Measurements from ENCODE around the gene NXT1.

Gene NXT1

DNA sequence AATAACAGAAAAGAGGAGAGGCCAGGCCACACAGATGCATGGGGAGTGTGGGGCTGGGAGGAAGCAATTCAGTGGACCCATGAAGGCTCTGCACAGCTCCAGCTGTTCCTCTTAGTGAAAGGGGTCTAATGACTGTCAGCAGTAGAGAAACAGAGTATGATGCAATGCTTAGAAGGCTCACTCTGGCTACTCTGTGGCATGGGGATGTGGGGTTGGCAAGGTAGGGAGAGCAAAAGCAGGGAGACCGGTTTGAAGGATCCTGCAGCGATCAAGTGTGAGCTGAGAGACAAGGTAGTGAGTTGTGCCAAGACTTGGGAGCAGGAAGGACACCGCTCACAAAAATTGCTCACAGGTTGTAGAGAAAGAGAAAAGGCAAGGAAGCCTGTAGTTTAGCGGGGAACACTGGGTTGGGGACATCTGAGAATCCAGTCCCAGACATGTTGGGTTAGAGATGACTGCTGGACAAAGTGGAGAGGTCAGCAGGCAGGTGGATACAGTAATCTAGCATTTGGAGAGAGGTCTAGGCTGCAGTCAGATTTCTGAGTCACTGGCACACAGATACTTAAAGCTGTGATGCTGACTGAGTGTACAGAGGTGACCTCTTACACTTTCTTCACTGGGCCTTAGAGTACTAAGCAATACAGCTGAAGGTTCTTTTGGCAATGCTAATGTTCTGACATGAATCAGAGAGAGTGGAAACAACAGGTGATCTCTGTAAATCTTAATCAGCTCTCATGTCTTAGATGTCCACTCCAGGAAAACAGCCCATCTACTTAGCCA, 43.6 kb downstream of the NXT1 start:
- no peak for DNase-seq

DNA sequence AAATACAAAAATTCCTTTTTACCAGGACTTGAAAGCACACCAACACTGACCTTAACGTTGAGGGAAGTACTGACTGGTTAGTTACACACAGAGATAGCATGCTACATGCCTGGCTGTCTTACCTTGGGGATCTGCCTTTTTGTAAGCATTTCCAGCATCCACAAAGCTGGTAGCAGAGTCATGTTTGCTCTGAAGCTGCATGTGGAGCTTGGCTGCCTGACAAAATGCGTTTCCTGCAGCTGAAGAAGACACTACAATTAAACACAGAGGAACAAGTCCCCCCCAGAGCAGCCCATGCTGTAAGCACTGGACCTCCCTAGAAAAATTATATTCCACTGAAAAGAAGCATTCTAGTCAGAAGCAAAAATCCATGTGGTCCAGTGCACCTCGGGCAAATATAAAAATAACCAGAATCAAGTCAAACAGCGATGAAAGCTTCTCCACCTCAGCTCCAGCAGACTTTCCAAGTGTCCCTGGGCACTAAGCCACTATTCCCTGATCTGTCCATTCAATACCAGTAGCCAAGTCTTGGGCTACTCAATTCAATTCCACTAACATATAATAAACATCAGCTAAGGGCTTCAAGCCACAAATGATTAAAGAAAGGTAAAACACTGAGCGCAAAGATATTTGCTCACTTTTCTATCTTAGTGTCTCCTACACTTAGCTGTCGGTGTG, 46.5 kb downstream of the NXT1 start:
- no peak for DNase-seq

DNA sequence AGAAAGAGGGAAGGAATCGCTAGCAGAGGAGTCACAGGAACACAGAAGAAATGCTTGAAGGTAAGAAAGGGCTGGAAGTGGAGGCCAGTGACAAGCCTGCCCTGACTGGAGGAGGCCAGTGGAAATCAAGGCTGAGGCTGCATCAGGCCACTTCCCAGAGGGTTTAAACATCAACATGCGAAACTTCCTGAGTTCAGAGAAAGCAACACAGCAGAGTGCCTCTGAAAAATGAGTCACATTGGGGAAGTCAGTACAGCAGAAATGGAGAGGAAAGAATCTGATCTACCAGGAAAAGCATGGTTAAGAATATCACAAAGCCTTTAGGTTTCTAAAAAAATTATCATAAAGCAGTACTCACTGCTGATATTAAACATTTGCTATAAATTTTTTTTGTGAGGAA, 47.4 kb downstream of the NXT1 start:
- DNase-seq = no peak

DNA sequence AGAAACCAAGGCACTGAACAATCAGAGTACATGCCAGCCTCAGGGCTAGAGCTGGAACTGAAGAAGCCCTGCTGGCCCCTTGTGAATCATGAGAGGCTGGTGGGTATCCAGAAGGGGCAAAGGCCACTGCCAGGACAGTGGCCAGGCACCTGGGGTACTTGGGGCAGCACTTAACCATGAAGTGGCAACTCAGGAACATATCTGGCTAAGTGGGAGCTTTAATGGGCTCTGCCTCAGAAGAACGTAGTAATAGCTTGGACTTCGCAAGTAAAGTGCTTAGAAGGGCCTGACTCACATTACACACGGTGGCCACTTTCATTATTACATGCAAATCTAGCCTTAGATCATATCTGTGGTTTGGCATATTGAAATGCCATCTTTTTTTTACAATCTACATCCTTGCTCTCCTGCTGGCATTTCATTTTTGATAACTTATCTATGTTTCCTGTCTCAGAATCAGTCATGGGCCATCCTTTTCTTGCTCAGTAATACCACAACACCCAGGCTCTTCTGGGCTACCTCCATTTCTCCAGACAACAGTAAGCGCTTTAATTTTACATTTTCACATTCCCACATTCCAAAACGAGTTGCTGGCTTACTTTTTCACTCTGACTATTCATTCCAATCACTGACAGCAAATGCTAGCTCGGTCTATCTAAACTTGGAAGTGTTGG, 49.1 kb downstream of the NXT1 start:
- no peak for DNase-seq

DNA sequence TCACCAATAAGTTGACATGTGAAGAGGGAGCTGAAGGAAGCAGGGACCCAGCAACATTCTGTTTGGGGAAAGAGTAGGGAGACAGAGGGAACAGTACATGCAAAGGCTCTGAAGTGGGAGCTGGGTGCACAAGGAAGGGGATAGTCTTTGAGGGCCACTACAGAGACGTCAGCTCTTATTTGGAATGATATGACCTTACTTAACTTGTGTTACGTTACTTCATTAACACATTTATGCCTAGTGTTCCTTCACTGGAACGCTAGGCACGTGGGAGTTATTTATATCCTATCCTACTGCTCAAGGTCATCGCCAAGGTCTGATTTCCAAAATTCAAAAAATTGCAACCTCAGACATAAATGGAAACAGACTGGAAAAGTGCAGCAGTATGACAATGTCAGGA, 50.5 kb downstream of the NXT1 start:
- no peak for DNase-seq

DNA sequence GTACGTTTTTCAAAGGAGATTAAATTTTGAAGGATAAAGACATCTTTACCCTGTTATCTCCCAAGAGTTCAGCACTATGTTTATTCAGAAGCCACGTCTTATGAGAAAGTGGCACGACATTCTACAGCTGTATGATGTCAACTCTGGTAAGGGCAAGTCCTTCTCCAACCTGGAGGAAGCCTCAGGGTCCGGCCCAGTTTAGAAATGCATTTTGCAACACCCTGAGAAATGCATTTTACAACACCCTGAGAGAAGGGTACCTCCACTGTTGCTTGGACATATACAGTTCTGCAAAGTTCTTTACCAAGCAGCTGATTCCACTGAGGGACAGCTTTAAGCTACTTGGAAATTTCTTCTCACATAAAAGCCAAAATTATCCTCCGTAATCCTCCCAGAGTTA, 53.2 kb downstream of the NXT1 start:
- no peak for DNase-seq

DNA sequence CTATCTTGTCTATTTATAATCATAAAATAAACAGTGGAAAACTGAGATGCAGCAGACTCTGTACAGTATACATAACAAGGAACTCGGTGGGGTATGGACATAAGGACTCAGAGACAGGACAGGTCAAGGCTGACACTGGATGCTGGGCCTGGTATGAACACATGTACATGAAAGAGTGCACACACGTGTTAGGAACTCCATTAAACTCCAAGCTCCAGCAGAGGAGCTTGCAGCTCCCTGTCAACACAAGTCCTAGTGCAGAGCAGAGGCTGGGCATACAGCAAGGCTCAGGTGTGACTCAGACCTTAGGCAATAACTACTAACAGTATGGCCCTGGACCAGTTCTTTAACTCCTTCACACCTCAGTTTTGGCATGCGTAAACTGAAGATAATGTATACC, 53.6 kb downstream of the NXT1 start:
- no peak for DNase-seq

Measured in NCI-H1930 (cell line).